HCT116 (cell line): ENCODE measurements around the gene PLD1. TPM values are rescaled to one million over a fixed set of nuclear protein-coding genes. Genes with fewer than 3 reads are reported as not detected.

ENCODE experiments used
- ATAC-seq: fragments of 200-7000 bp; cut with Tn5 transposase; 2 replicates; pipeline ENCODE4 v1.9.1; 2020; ENCODE audit warnings: mild to moderate bottlenecking, moderate library complexity
- BruUV-seq: library from RNA; stranded (reverse); fragments of 400-500 nt; replicated peaks from 2 replicates; lab custom pipeline; 2021; lab: Mats Ljungman, UMichigan
- CTCF ChIA-PET: fragments of 300-600 bp; sonication (Branson Sonifier 250); formaldehyde crosslinking; loops from one replicate; lab custom pipeline; 2021; ENCODE audit warnings: antibody characterized with exemption; lab: Charles Lee
- POLR2A ChIA-PET: fragments of 300-600, 350-600 bp; sonication (Branson Sonifier 250); formaldehyde crosslinking; loops from one replicate; lab custom pipeline; 2021; ENCODE audit warnings: antibody characterized with exemption; lab: Charles Lee
- RAD21 ChIA-PET, 2 experiments: fragments of 300-600 bp; sonication (Branson Sonifier 250); formaldehyde crosslinking; loops; one replicate each; lab custom pipeline; 2023; ENCODE audit warnings: low total read pairs in 2 of 2; ENCODE audit not compliant: uncharacterized antibody in 2 of 2, unreplicated experiment in 2 of 2, low non-redundant PET in 1 of 2; lab: Charles Lee
- DNase-seq: peaks from one replicate; pipeline ENCODE4 v3.0.0-alpha.2; 2010; ENCODE audit warnings: low read depth, low spot score
- H2AFZ ChIP-seq: fragments of 200-600 bp; shearing (Covaris generic), sonication (generic); 2 replicates; pipeline ENCODE4 v1.6.1; 2017; ENCODE audit warnings: low read depth, mixed run types, mixed read lengths, antibody characterized with exemption, low read length; ENCODE audit not compliant: poor library complexity, severe bottlenecking
- H3K27ac ChIP-seq: 2 replicates; pipeline ENCODE4 v1.5.1; 2012; ENCODE audit warnings: low read depth, low read length
- H3K27me3 ChIP-seq: fragments of 200-600 bp; sonication (generic); 2 replicates; pipeline ENCODE4 v1.6.1; 2016; ENCODE audit warnings: mixed run types, low read length, mixed read lengths; ENCODE audit not compliant: insufficient read depth
- H3K36me3 ChIP-seq, 2 experiments: fragments of 200-500 bp in 1 of 2; fragments of 200-600 bp in 1 of 2; sonication (Bioruptor generic) in 1 of 2; sonication (generic) in 1 of 2; 2 replicates each; pipeline versions ENCODE4 v1.5.1 to v1.6.1; 2014 to 2016; ENCODE audit warnings: low read length in 2 of 2, inconsistent platforms in 1 of 2, mixed read lengths in 1 of 2, mixed run types in 1 of 2; ENCODE audit not compliant: insufficient read depth in 2 of 2, control insufficient read depth in 1 of 2
- H3K4me1 ChIP-seq, 2 experiments: fragments of 200-600 bp in 1 of 2; sonication (generic) in 1 of 2; 2 replicates each; pipeline versions ENCODE4 v1.5.1 to v1.6.1; 2012 to 2017; ENCODE audit warnings: low read length in 2 of 2, inconsistent platforms in 1 of 2, mild to moderate bottlenecking in 1 of 2, mixed read lengths in 1 of 2, mixed run types in 1 of 2, moderate library complexity in 1 of 2; ENCODE audit not compliant: insufficient read depth in 2 of 2, control insufficient read depth in 1 of 2
- H3K4me2 ChIP-seq: fragments of 200-600 bp; sonication (generic); 2 replicates; pipeline ENCODE4 v1.6.1; 2017; ENCODE audit warnings: mixed run types, low read length, mixed read lengths
- H3K4me3 ChIP-seq, 2 experiments: fragments of 200-600 bp in 1 of 2; sonication (generic) in 1 of 2; replicated peaks in 1 of 2; 2 replicates each; pipeline ENCODE4 v1.5.1; 2011 to 2016; ENCODE audit warnings: low read length in 2 of 2, control low read depth in 1 of 2, low read depth in 1 of 2, mild to moderate bottlenecking in 1 of 2, mixed read lengths in 1 of 2, mixed run types in 1 of 2
- H3K79me2 ChIP-seq: fragments of 200-600 bp; sonication (generic); 2 replicates; pipeline ENCODE4 v1.6.1; 2017; ENCODE audit warnings: mild to moderate bottlenecking, mixed run types, low read length, moderate library complexity, mixed read lengths; ENCODE audit not compliant: insufficient read depth
- H3K9ac ChIP-seq: fragments of 200-600 bp; sonication (generic); 2 replicates; pipeline ENCODE4 v1.6.1; 2016; ENCODE audit warnings: low read length, mixed read lengths
- H3K9me2 ChIP-seq: fragments of 200-600 bp; sonication (generic), shearing (Covaris generic); 2 replicates; pipeline ENCODE4 v1.6.1; 2017; ENCODE audit warnings: mixed run types, mild to moderate bottlenecking, moderate library complexity; ENCODE audit not compliant: insufficient read depth
- H3K9me3 ChIP-seq, 2 experiments: fragments of 200-500 bp in 1 of 2; fragments of 200-600 bp in 1 of 2; sonication (Bioruptor generic) in 1 of 2; sonication (generic) in 1 of 2; 2 replicates each; pipeline ENCODE4 v1.6.1; 2014 to 2017; ENCODE audit warnings: low read length in 2 of 2, mixed read lengths in 2 of 2, inconsistent platforms in 1 of 2, low read depth in 1 of 2, mild to moderate bottlenecking in 1 of 2, mixed run types in 1 of 2, moderate library complexity in 1 of 2; ENCODE audit not compliant: control insufficient read depth in 1 of 2, insufficient read depth in 1 of 2
- H4K20me1 ChIP-seq: fragments of 200-600 bp; sonication (generic), shearing (Covaris generic); 2 replicates; pipeline ENCODE4 v1.6.1; 2017; ENCODE audit warnings: mixed run types, mild to moderate bottlenecking, moderate library complexity; ENCODE audit not compliant: insufficient read depth
- ATF3 ChIP-seq: IDR thresholded peaks from 2 replicates; pipeline ENCODE4 v1.6.1; 2012
- CEBPB ChIP-seq: IDR thresholded peaks from 2 replicates; pipeline ENCODE4 v1.6.1; 2012; ENCODE audit warnings: low read depth
- CTCF ChIP-seq, 3 experiments: fragments of 200-600 bp in 1 of 3; sonication (generic) in 1 of 3; IDR thresholded peaks in 2 of 3; conservative IDR thresholded peaks in 1 of 3; 2 replicates each; pipeline ENCODE4 v1.5.1; 2012 to 2017; ENCODE audit warnings: low read depth in 2 of 3, low read length in 2 of 3, antibody characterized with exemption in 1 of 3, borderline replicate concordance in 1 of 3, control low read depth in 1 of 3, mild to moderate bottlenecking in 1 of 3, mixed read lengths in 1 of 3, mixed run types in 1 of 3, moderate library complexity in 1 of 3; ENCODE audit not compliant: insufficient read depth in 1 of 3
- EGR1 ChIP-seq: IDR thresholded peaks from 2 replicates; pipeline ENCODE4 v1.6.1; 2012; ENCODE audit warnings: low read depth
- ELF1 ChIP-seq: IDR thresholded peaks from 2 replicates; pipeline ENCODE4 v1.6.1; 2012; ENCODE audit warnings: low read depth, borderline replicate concordance
- EZH2 ChIP-seq: fragments of 200-600 bp; sonication (generic); IDR thresholded peaks from 2 replicates; pipeline ENCODE4 v1.6.1; 2017; ENCODE audit warnings: antibody characterized with exemption, mixed run types
- EZH2phosphoT487 ChIP-seq: fragments of 200-600 bp; IDR thresholded peaks from 2 replicates; pipeline ENCODE4 v1.6.1; 2018; ENCODE audit warnings: antibody characterized with exemption, borderline replicate concordance
- FOSL1 ChIP-seq: IDR thresholded peaks from 2 replicates; pipeline ENCODE4 v1.6.1; 2012; ENCODE audit warnings: low read depth
- JUND ChIP-seq: IDR thresholded peaks from 2 replicates; pipeline ENCODE4 v1.6.1; 2012
- POLR2A ChIP-seq: IDR thresholded peaks from 2 replicates; pipeline ENCODE4 v1.7.0; 2011; ENCODE audit warnings: borderline replicate concordance; ENCODE audit not compliant: insufficient read depth, insufficient read length; ENCODE audit errors: extremely low read depth
- POLR2AphosphoS5 ChIP-seq: IDR thresholded peaks from 2 replicates; pipeline ENCODE4 v1.6.1; 2011; ENCODE audit warnings: mild to moderate bottlenecking, low read depth, low read length, moderate library complexity
- RAD21 ChIP-seq: IDR thresholded peaks from 2 replicates; pipeline ENCODE4 v1.6.1; 2012; ENCODE audit warnings: low read depth, mild to moderate bottlenecking
- SIN3A ChIP-seq: IDR thresholded peaks from 2 replicates; pipeline ENCODE4 v1.6.1; 2012; ENCODE audit warnings: low read depth
- SRF ChIP-seq: IDR thresholded peaks from 2 replicates; pipeline ENCODE4 v1.6.1; 2012; ENCODE audit warnings: low read depth
- TCF7L2 ChIP-seq: IDR thresholded peaks from 2 replicates; pipeline ENCODE4 v1.7.0; 2011; ENCODE audit warnings: borderline replicate concordance, inconsistent platforms; ENCODE audit not compliant: insufficient read depth, insufficient read length; ENCODE audit errors: extremely low read depth
- YY1 ChIP-seq: IDR thresholded peaks from 2 replicates; pipeline ENCODE4 v1.6.1; 2011; ENCODE audit warnings: low read length, low read depth, moderate library complexity, mild to moderate bottlenecking; ENCODE audit not compliant: insufficient replicate concordance; ENCODE audit errors: extremely low read depth
- ZFX ChIP-seq: fragments of 450-650 bp; IDR thresholded peaks from 2 replicates; pipeline ENCODE4 v1.6.1; 2017
- intact Hi-C: fragments of 100-400 bp; cut with micrococcal nuclease; formaldehyde crosslinking; loops from 2 replicates; pipeline ENCODE4 v1.10.0; 2022
- total RNA-seq: library from RNA; stranded (reverse); gene quantifications from one replicate; pipeline ENCODE4 v1.2.1, GENCODE V29; 2021; ENCODE audit not compliant: unreplicated experiment
- TF ChIP-seq, protein P1 (sequence below): IDR thresholded peaks from 2 replicates; pipeline ENCODE4 v1.6.1; 2012
- TF ChIP-seq, protein P2 (sequence below): IDR thresholded peaks from 2 replicates; pipeline ENCODE4 v1.6.1; 2011; ENCODE audit warnings: mild to moderate bottlenecking, low read length, moderate library complexity; ENCODE audit not compliant: insufficient replicate concordance; ENCODE audit errors: extremely low read depth

Gene PLD1
- total RNA-seq, 1 experiment from 2014 or later, result 8.4 TPM

DNA sequence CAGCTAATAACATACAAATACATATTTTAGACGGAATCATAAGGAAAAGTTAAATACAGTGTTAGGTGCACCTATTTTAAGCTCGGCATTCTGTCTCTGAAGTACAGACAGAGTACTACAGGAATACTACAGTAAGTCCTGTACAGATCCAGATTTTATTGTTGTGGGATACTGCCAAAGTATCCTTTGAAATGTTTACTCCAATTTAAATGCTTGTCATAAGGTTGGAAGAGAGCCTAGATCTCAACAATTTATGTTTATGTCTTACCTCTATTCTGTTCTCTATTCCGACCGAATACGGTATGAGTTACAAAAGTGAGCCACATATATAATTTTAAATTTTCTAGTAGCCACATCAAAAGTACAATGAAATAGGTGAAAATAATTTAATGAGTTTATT, 25.3 kb downstream of the PLD1 start:
- H3K4me2 ChIP-seq, result no peak overlapping the region
- TF ChIP-seq SRF, result no peak
- TF ChIP-seq, protein P1, sequence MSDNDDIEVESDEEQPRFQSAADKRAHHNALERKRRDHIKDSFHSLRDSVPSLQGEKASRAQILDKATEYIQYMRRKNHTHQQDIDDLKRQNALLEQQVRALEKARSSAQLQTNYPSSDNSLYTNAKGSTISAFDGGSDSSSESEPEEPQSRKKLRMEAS, result no peak
- no peak for TF ChIP-seq SIN3A
- no peak for TF ChIP-seq EGR1
- TF ChIP-seq YY1, result no peak
- no peak for TF ChIP-seq POLR2AphosphoS5
- TF ChIP-seq JUND, result no peak
- no peak for TF ChIP-seq TCF7L2
- no peak for TF ChIP-seq CEBPB
- TF ChIP-seq FOSL1, result no peak
- TF ChIP-seq, protein P2, sequence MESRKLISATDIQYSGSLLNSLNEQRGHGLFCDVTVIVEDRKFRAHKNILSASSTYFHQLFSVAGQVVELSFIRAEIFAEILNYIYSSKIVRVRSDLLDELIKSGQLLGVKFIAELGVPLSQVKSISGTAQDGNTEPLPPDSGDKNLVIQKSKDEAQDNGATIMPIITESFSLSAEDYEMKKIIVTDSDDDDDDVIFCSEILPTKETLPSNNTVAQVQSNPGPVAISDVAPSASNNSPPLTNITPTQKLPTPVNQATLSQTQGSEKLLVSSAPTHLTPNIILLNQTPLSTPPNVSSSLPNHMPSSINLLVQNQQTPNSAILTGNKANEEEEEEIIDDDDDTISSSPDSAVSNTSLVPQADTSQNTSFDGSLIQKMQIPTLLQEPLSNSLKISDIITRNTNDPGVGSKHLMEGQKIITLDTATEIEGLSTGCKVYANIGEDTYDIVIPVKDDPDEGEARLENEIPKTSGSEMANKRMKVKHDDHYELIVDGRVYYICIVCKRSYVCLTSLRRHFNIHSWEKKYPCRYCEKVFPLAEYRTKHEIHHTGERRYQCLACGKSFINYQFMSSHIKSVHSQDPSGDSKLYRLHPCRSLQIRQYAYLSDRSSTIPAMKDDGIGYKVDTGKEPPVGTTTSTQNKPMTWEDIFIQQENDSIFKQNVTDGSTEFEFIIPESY, result no peak
- no peak for TF ChIP-seq ELF1
- TF ChIP-seq CTCF (IDR thresholded peaks at IDR 0.05 in 2 of 3, conservative IDR thresholded peaks at IDR 0.05 in 1 of 3; ENCODE audit: borderline replicate concordance in 1 of 3, insufficient read depth in 1 of 3, low read depth in 2 of 3, low read length in 2 of 3), result no peak
- no peak for TF ChIP-seq EZH2
- TF ChIP-seq EZH2phosphoT487, result no peak
- TF ChIP-seq RAD21, result no peak
- TF ChIP-seq POLR2A, result no peak
- no peak for TF ChIP-seq ATF3
- no peak for TF ChIP-seq ZFX
- TF ChIP-seq, all 23 proteins: peak for 0
- DNase-seq (no peak), ATAC-seq (no peak)
- Histone ChIP-seq H3K4me3 (no peak overlapping the region), H3K36me3 (no peaks in the 10 kb centered on the region), H4K20me1 (no peaks in the 10 kb centered on the region), H2AFZ (no peak overlapping the region), H3K9me2 (no peaks in the 10 kb centered on the region), H3K9ac (no peak overlapping the region), H3K27ac (no peak overlapping the region), H3K79me2 (no peaks in the 10 kb centered on the region), H3K4me1 (0 out of 4 replicates have a peak, but pooled peaks cover 0 to 4% of the 10 kb centered on the region in 2 experiments), H3K9me3 (no peaks in the 10 kb centered on the region), H3K27me3 (0 out of 2 replicates have a peak, but pooled peaks cover 5% of the 10 kb centered on the region)
- POLR2A ChIA-PET, result no interaction called here
- RAD21 ChIA-PET, result no interaction called here
- no TSS peak for BruUV-seq
- intact Hi-C loops, result no loop called here
- CTCF ChIA-PET, result interaction anchor here (1.8 kb wide), 1 partner anchor 13 kb away, joined by 8 read pairs; no protein-coding TSS in a partner anchor
